Suprapubic skin (tissue), 4 donors: Measurements from ENCODE around the gene DNAH8. TPM values are rescaled to one million over a fixed set of nuclear protein-coding genes. Genes with fewer than 3 reads are reported as not detected.

Experiments
- DNase-seq, 2 donors: peaks; one replicate each; pipeline ENCODE4 v3.0.0-alpha.2; 2019; ENCODE audit warnings: low spot score in 2 of 2
- H3K27ac ChIP-seq: fragments of 200-600 bp; sonication (generic); one replicate; pipeline ENCODE4 v1.5.1; 2019
- H3K27me3 ChIP-seq: fragments of 200-600 bp; sonication (generic); one replicate; pipeline ENCODE4 v1.5.1; 2019
- H3K36me3 ChIP-seq: fragments of 200-600 bp; sonication (generic); one replicate; pipeline ENCODE4 v1.5.1; 2019
- H3K4me1 ChIP-seq: fragments of 200-600 bp; sonication (generic); one replicate; pipeline ENCODE4 v1.5.1; 2019
- H3K4me3 ChIP-seq: fragments of 200-600 bp; sonication (generic); one replicate; pipeline ENCODE4 v1.5.1; 2019; ENCODE audit warnings: mild to moderate bottlenecking
- H3K9me3 ChIP-seq: fragments of 200-600 bp; sonication (generic); one replicate; pipeline ENCODE4 v1.5.1; 2019
- EP300 ChIP-seq: sonication (generic); formaldehyde crosslinking; IDR thresholded peaks from one replicate; pipeline ENCODE4 v1.6.1; 2017; ENCODE audit warnings: antibody characterized with exemption
- POLR2A ChIP-seq, 2 donors: fragments of 450-650 bp; IDR thresholded peaks; one replicate each; pipeline ENCODE4 v1.6.1; 2017; ENCODE audit warnings: antibody characterized with exemption in 2 of 2, mild to moderate bottlenecking in 2 of 2, moderate library complexity in 2 of 2
- POLR2AphosphoS5 ChIP-seq, 3 donors: sonication (generic); formaldehyde crosslinking; IDR thresholded peaks; one replicate each; pipeline ENCODE4 v1.6.1; 2017; ENCODE audit warnings: antibody characterized with exemption in 3 of 3
- WGBS: methylation state at CpG from one replicate; pipeline ENCODE4 v1.1.5; 2018; 5-methylcytosine and 5-hydroxymethylcytosine counted together
- total RNA-seq, 4 donors: library from RNA; depleted of rRNA; stranded (reverse); fragments of >200 nt; gene quantifications; one replicate each; pipeline ENCODE4 v1.1.0, GENCODE V29; 2016
- TF ChIP-seq, protein P1 (sequence below), 2 donors: fragments of 200-600 bp in 1 of 2; fragments of 450-650 bp in 1 of 2; sonication (generic) in 1 of 2; IDR thresholded peaks; one replicate each; pipeline ENCODE4 v1.5.1; 2016 to 2019; ENCODE audit warnings: antibody characterized with exemption in 2 of 2, mild to moderate bottlenecking in 1 of 2, moderate library complexity in 1 of 2

DNAH8 gene
- total RNA-seq, 4 donors from 2014 or later: 0.04 to 0.23 (median 0.08) TPM; not detected in 1

DNA sequence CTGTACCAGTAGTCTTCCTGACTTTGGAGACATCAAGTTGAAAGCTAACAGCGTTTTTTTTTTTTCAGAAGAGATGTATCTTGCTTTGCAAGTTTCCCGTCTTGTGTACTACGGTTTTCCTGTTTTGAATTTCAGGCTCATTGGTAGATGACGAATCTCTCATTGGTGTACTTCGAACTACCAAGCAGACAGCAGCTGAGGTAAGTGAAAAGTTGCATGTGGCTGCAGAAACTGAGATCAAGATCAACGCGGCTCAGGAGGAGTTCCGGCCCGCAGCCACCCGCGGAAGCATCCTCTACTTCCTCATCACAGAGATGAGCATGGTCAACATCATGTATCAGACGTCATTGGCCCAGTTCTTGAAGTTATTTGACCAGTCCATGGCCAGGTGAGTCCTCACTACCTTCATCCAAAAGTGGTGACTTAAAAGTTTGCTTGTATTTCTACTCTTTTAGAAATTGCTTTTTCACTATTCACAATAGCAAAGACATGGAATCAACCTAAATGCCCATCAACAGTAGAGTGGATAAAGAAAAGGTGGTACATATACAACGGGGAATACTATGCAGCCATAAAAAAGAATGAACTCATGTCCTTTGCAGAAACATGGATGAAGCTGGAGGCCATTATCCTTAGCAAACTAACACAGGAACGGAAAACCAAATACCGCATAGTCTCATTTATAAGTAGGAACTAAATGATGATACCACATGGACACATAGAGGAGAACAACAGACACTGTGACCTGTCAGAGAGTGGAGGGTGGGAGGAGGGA is 222.9 kb downstream of the DNAH8 start:
- H3K4me1 ChIP-seq: no peaks in the 10 kb centered on the region
- TF ChIP-seq, protein P1, sequence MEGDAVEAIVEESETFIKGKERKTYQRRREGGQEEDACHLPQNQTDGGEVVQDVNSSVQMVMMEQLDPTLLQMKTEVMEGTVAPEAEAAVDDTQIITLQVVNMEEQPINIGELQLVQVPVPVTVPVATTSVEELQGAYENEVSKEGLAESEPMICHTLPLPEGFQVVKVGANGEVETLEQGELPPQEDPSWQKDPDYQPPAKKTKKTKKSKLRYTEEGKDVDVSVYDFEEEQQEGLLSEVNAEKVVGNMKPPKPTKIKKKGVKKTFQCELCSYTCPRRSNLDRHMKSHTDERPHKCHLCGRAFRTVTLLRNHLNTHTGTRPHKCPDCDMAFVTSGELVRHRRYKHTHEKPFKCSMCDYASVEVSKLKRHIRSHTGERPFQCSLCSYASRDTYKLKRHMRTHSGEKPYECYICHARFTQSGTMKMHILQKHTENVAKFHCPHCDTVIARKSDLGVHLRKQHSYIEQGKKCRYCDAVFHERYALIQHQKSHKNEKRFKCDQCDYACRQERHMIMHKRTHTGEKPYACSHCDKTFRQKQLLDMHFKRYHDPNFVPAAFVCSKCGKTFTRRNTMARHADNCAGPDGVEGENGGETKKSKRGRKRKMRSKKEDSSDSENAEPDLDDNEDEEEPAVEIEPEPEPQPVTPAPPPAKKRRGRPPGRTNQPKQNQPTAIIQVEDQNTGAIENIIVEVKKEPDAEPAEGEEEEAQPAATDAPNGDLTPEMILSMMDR (IDR thresholded peaks at IDR 0.05): no peak
- no peak for TF ChIP-seq POLR2A (IDR thresholded peaks at IDR 0.05)
- no peak for TF ChIP-seq EP300
- no peak for TF ChIP-seq POLR2AphosphoS5 (IDR thresholded peaks at IDR 0.05)
- WGBS: 91% methylated on average over 15 of the region's 15 CpGs
- H3K9me3 ChIP-seq: no peaks in the 10 kb centered on the region
- no peaks in the 10 kb centered on the region for H3K27me3 ChIP-seq
- no peak overlapping the region for H3K4me3 ChIP-seq
- DNase-seq: no peak
- no peaks in the 10 kb centered on the region for H3K36me3 ChIP-seq
- H3K27ac ChIP-seq: no peak overlapping the region

DNA sequence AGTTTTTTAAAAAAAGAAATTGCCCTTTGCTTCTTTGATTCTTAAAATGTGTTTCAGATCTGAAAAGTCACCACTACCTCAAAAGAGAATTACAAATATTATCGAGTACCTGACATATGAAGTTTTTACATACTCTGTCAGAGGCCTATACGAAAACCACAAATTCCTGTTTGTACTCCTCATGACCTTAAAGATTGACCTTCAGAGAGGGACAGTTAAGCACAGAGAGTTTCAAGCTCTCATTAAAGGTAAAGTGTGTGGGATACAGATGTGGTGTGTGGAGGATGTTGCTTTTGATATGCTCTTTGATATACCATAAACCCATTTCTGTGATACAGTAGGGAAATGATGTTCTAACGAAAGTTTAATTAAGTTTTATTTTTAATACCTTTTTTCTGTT is 223.6 kb downstream of the DNAH8 start:
- no peaks in the 10 kb centered on the region for H3K9me3 ChIP-seq
- no peaks in the 10 kb centered on the region for H3K27me3 ChIP-seq
- H3K36me3 ChIP-seq: no peaks in the 10 kb centered on the region
- 92% methylated on average over 3 of the region's 3 CpGs for WGBS
- no peaks in the 10 kb centered on the region for H3K4me1 ChIP-seq
- DNase-seq: no peak
- no peak overlapping the region for H3K4me3 ChIP-seq
- TF ChIP-seq, protein P1 (IDR thresholded peaks at IDR 0.05): no peak
- TF ChIP-seq POLR2A (IDR thresholded peaks at IDR 0.05) (no peak), EP300 (no peak), POLR2AphosphoS5 (IDR thresholded peaks at IDR 0.05) (no peak)
- no peak overlapping the region for H3K27ac ChIP-seq

DNA sequence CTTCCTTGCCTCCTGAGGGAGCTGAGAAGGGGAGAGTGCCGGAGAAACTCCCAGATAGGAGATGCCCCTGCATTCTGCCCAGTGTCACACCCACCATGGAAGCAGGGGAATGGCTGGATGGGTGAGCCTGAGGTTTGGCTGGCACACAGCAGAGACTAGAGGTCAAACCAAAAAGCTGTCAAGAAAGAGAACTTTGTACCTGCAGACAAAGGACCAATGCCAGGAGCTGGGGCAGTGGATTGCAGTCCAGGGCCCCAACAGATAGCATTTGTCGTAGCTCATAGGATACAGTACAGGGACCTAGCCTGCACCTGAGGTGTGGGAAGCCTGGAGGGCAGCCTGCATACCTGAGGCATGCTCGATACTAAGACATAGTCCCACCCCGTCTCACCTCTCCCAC is 227.3 kb downstream of the DNAH8 start:
- DNase-seq: no peak
- no peaks in the 10 kb centered on the region for H3K27me3 ChIP-seq
- H3K36me3 ChIP-seq: no peaks in the 10 kb centered on the region
- no peak overlapping the region for H3K27ac ChIP-seq
- no peak for TF ChIP-seq EP300
- TF ChIP-seq, protein P1 (IDR thresholded peaks at IDR 0.05): no peak
- no peak for TF ChIP-seq POLR2A (IDR thresholded peaks at IDR 0.05)
- TF ChIP-seq POLR2AphosphoS5 (IDR thresholded peaks at IDR 0.05): no peak
- no peaks in the 10 kb centered on the region for H3K4me1 ChIP-seq
- no peak overlapping the region for H3K4me3 ChIP-seq
- WGBS: 66% methylated on average over 4 of the region's 4 CpGs
- H3K9me3 ChIP-seq: no peaks in the 10 kb centered on the region

DNA sequence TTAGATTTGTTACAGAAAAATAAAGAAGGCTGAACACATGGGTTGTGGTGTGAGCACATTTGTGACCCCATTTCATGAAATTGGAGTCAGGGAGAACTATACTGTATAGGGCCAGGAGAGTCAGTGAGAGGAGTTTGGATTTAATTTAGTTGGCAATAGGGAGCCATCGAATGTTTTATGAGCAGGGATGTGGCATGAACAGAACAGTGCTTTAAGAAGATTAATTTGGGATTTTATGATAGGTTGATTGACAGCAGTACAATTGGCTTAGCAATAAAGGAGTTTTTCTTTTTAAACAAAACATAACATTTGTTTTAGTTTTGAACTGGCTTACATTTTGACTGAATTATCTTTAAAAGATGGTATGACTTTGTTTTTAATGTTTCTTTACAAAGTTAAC is 227.9 kb downstream of the DNAH8 start:
- DNase-seq: no peak
- Histone ChIP-seq H3K27me3 (no peaks in the 10 kb centered on the region), H3K9me3 (no peaks in the 10 kb centered on the region), H3K4me1 (no peaks in the 10 kb centered on the region), H3K4me3 (no peak overlapping the region), H3K36me3 (no peaks in the 10 kb centered on the region), H3K27ac (no peak overlapping the region)
- 76% methylated on average over 1 of the region's 1 CpG for WGBS
- TF ChIP-seq, protein P1 (IDR thresholded peaks at IDR 0.05): no peak
- TF ChIP-seq POLR2A (IDR thresholded peaks at IDR 0.05) (no peak), EP300 (no peak), POLR2AphosphoS5 (IDR thresholded peaks at IDR 0.05) (no peak)

DNA sequence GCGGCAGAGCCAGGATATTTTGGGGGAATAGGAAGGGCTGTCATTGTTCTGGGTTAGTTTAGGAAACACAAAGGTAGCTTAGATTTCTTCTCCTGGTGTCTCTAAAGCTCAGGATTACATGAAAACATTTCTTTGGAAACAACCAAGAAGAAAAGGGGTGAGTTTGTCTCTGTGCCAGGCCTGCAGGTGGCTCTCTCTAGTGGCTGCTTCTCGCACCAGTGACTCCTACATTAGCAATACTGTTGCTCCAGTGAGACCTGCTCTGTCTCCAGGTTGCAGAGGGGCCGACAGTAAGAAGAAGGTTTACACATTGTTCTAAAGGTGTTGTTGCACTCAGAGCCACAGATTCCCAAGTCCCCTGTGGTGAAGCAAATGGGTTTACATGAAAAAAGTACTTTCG is 228.9 kb downstream of the DNAH8 start:
- DNase-seq: no peak
- Histone ChIP-seq H3K27me3 (no peaks in the 10 kb centered on the region), H3K4me1 (no peaks in the 10 kb centered on the region), H3K4me3 (no peak overlapping the region), H3K27ac (no peak overlapping the region), H3K9me3 (no peaks in the 10 kb centered on the region), H3K36me3 (no peaks in the 10 kb centered on the region)
- no peak for TF ChIP-seq EP300
- no peak for TF ChIP-seq POLR2A (IDR thresholded peaks at IDR 0.05)
- no peak for TF ChIP-seq POLR2AphosphoS5 (IDR thresholded peaks at IDR 0.05)
- TF ChIP-seq, protein P1 (IDR thresholded peaks at IDR 0.05): no peak
- WGBS: 69% methylated on average over 4 of the region's 4 CpGs
